Panc1 (cell line): ENCODE results near the gene INPP5A. TPM values are rescaled to one million over a fixed set of nuclear protein-coding genes. Genes with fewer than 3 reads are reported as not detected.

Source experiments
- ATAC-seq: fragments of 200-7000 bp; cut with Tn5 transposase; 2 replicates; pipeline ENCODE4 v1.9.1; 2020; ENCODE audit warnings: mild to moderate bottlenecking, moderate library complexity
- BruUV-seq: library from RNA; stranded (reverse); fragments of 400-500 nt; replicated peaks from 2 replicates; lab custom pipeline; 2021; lab: Mats Ljungman, UMichigan
- CTCF ChIA-PET: fragments of 300-600 bp; sonication (Branson Sonifier 250); formaldehyde crosslinking; loops from one replicate; lab custom pipeline; 2022; ENCODE audit warnings: antibody characterized with exemption; lab: Charles Lee
- POLR2A ChIA-PET: fragments of 300-600 bp; sonication (Branson Sonifier 250); formaldehyde crosslinking; loops from one replicate; lab custom pipeline; 2022; ENCODE audit warnings: antibody characterized with exemption; lab: Charles Lee
- DNase-seq: peaks from one replicate; pipeline ENCODE4 v3.0.0-alpha.2; 2010; ENCODE audit warnings: low read depth, low spot score
- H3K27ac ChIP-seq: 2 replicates; pipeline ENCODE4 v1.5.1; 2011; ENCODE audit warnings: mild to moderate bottlenecking, low read length, inconsistent platforms
- H3K27me3 ChIP-seq: fragments of 200-500 bp; sonication (Bioruptor generic); 2 replicates; pipeline ENCODE4 v1.6.0; 2014; ENCODE audit warnings: low read length, inconsistent platforms; ENCODE audit not compliant: control insufficient read depth, insufficient read depth
- H3K36me3 ChIP-seq: fragments of 200-500 bp; sonication (Bioruptor generic); 2 replicates; pipeline ENCODE4 v1.5.1; 2014; ENCODE audit warnings: inconsistent platforms, mild to moderate bottlenecking, low read length, moderate library complexity; ENCODE audit not compliant: control insufficient read depth, insufficient read depth
- H3K4me1 ChIP-seq: 2 replicates; pipeline ENCODE4 v1.5.1; 2011; ENCODE audit warnings: inconsistent platforms, mild to moderate bottlenecking, low read length, moderate library complexity; ENCODE audit not compliant: control insufficient read depth, insufficient read depth
- H3K4me3 ChIP-seq, 2 experiments: 2 replicates each; pipeline ENCODE4 v1.5.1; 2011 to 2012; ENCODE audit warnings: low read depth in 2 of 2, low read length in 2 of 2, mild to moderate bottlenecking in 2 of 2, inconsistent platforms in 1 of 2, moderate library complexity in 1 of 2
- H3K9me3 ChIP-seq: fragments of 200-500 bp; sonication (Bioruptor generic); 2 replicates; pipeline ENCODE4 v1.5.1; 2014; ENCODE audit warnings: low read depth, mild to moderate bottlenecking, inconsistent platforms, low read length, moderate library complexity; ENCODE audit not compliant: control insufficient read depth, insufficient read depth
- POLR2AphosphoS5 ChIP-seq: IDR thresholded peaks from 2 replicates; pipeline ENCODE4 v1.6.1; 2012; ENCODE audit warnings: mild to moderate bottlenecking, low read depth, low read length, moderate library complexity
- SIN3A ChIP-seq: IDR thresholded peaks from 2 replicates; pipeline ENCODE4 v1.6.1; 2012; ENCODE audit warnings: low read depth, mild to moderate bottlenecking, low read length, moderate library complexity, borderline replicate concordance; ENCODE audit not compliant: insufficient read depth
- TCF7L2 ChIP-seq: IDR thresholded peaks from 2 replicates; pipeline ENCODE4 v1.6.1; 2011; ENCODE audit warnings: mild to moderate bottlenecking, low read depth, low read length, inconsistent platforms
- in situ Hi-C: cut with HindIII; loops from 2 replicates; pipeline ENCODE4 v1.10.0; 2016; ENCODE audit warnings: low sequenced_read_pairs, low pct_unique_long_range_greater_than_20kb
- intact Hi-C: fragments of 100-400 bp; cut with micrococcal nuclease; formaldehyde crosslinking; loops from one replicate; pipeline ENCODE4 v1.10.0; 2022; ENCODE audit not compliant: unreplicated experiment
- total RNA-seq: library from RNA; stranded (reverse); gene quantifications from one replicate; pipeline ENCODE4 v1.2.1, GENCODE V29; 2021; ENCODE audit not compliant: unreplicated experiment
- TF ChIP-seq, protein P1 (sequence below), 2 experiments: IDR thresholded peaks; 2 replicates each; pipeline ENCODE4 v1.6.1; 2011 to 2012; ENCODE audit warnings: low read depth in 2 of 2, control low read depth in 1 of 2, low read length in 1 of 2, mild to moderate bottlenecking in 1 of 2, moderate library complexity in 1 of 2; ENCODE audit not compliant: insufficient read depth in 1 of 2
- TF ChIP-seq, protein P2 (sequence below): fragments of 450-650 bp; IDR thresholded peaks from 2 replicates; pipeline ENCODE4 v1.5.1; 2017; ENCODE audit warnings: mild to moderate bottlenecking

The INPP5A gene
- total RNA-seq, 1 experiment from 2014 or later = 60.0 TPM

DNA sequence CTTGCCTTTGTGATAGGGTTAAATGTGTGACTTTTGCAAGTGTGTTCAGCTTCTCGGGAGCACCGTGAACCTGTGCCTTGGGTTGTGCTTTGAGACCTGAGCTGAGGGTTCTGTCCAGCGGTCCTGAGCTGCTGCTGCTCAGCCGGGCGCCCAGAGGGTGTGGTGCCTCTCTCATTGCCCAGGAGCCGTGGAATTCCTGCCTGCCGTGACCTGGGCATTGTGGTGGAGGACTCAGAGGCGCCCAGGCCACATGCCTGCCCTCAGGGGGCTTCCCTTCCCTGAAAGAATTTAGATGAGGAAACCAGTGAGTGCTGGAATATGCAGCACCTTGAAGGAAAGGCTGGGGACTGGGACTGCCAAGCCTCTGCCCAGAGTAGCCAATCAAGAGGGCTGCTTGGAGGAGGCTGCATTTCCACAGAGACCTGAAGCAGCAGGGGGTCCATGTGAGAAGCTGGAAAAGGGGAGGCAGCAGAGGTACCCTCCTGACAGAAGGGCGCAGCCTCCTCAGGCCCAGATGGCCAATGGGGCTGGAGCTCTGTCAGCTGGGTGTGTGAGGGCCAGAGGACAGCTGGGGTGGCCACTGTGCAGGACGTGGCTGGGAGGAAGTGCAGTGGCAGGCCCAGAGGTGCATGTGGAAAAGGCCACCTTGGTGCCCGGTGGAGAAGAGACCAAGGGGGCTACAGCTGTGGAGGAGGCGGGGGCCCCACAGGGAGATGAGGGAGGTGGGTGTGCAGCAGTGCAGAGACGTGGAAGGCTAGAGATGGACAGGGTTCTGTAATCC, 141.0 kb downstream of the INPP5A start:
- ATAC-seq = no peak
- ChIA-PET POLR2A (no interaction called here), CTCF (no interaction called here)
- intact Hi-C loops (no loop called here), in situ Hi-C loops (no loop called here)
- Histone ChIP-seq H3K27ac (no peak overlapping the region), H3K9me3 (no peaks in the 10 kb centered on the region), H3K27me3 (no peaks in the 10 kb centered on the region), H3K36me3 (no peaks in the 10 kb centered on the region), H3K4me3 (no peak overlapping the region), H3K4me1 (peaks cover 5% of the 10 kb centered on the region; the same call in 1 of the 2 replicates)
- no TSS peak for BruUV-seq
- DNase-seq = no peak
- TF ChIP-seq, protein P1, sequence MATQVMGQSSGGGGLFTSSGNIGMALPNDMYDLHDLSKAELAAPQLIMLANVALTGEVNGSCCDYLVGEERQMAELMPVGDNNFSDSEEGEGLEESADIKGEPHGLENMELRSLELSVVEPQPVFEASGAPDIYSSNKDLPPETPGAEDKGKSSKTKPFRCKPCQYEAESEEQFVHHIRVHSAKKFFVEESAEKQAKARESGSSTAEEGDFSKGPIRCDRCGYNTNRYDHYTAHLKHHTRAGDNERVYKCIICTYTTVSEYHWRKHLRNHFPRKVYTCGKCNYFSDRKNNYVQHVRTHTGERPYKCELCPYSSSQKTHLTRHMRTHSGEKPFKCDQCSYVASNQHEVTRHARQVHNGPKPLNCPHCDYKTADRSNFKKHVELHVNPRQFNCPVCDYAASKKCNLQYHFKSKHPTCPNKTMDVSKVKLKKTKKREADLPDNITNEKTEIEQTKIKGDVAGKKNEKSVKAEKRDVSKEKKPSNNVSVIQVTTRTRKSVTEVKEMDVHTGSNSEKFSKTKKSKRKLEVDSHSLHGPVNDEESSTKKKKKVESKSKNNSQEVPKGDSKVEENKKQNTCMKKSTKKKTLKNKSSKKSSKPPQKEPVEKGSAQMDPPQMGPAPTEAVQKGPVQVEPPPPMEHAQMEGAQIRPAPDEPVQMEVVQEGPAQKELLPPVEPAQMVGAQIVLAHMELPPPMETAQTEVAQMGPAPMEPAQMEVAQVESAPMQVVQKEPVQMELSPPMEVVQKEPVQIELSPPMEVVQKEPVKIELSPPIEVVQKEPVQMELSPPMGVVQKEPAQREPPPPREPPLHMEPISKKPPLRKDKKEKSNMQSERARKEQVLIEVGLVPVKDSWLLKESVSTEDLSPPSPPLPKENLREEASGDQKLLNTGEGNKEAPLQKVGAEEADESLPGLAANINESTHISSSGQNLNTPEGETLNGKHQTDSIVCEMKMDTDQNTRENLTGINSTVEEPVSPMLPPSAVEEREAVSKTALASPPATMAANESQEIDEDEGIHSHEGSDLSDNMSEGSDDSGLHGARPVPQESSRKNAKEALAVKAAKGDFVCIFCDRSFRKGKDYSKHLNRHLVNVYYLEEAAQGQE (IDR thresholded peaks at IDR 0.05; ENCODE audit: insufficient read depth in 1 of 2, low read depth in 2 of 2, low read length in 1 of 2) = no peak
- TF ChIP-seq TCF7L2 = no peak
- TF ChIP-seq POLR2AphosphoS5 = no peak
- no peak for TF ChIP-seq SIN3A
- TF ChIP-seq, protein P2, sequence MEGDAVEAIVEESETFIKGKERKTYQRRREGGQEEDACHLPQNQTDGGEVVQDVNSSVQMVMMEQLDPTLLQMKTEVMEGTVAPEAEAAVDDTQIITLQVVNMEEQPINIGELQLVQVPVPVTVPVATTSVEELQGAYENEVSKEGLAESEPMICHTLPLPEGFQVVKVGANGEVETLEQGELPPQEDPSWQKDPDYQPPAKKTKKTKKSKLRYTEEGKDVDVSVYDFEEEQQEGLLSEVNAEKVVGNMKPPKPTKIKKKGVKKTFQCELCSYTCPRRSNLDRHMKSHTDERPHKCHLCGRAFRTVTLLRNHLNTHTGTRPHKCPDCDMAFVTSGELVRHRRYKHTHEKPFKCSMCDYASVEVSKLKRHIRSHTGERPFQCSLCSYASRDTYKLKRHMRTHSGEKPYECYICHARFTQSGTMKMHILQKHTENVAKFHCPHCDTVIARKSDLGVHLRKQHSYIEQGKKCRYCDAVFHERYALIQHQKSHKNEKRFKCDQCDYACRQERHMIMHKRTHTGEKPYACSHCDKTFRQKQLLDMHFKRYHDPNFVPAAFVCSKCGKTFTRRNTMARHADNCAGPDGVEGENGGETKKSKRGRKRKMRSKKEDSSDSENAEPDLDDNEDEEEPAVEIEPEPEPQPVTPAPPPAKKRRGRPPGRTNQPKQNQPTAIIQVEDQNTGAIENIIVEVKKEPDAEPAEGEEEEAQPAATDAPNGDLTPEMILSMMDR = no peak

DNA sequence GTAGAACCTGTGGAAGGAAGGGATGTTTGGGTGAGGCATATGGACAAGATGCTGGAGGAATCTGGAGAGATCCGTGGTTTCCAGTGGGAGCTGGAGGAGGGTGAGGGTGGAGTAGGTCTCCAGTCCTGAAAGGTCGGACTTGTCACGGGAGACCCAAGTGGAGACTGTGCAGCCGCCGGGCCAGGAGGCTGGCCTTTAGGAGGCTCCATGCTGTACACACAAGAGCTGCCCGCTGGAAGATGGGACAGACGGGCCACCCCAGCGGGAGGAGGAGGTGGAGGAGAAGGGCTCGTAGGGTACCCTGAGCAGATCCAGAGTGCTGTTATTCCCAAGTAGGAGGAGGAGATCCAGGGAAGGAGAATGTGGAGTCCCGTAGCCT, 141.6 kb downstream of the INPP5A start:
- Histone ChIP-seq H3K4me3 (no peak overlapping the region), H3K4me1 (peaks cover 10% of the 10 kb centered on the region), H3K27ac (no peak overlapping the region), H3K36me3 (no peaks in the 10 kb centered on the region), H3K27me3 (no peaks in the 10 kb centered on the region), H3K9me3 (no peaks in the 10 kb centered on the region)
- TF ChIP-seq TCF7L2 = no peak
- TF ChIP-seq, protein P1 (IDR thresholded peaks at IDR 0.05; ENCODE audit: insufficient read depth in 1 of 2, low read depth in 2 of 2, low read length in 1 of 2) = no peak
- POLR2A ChIA-PET = no interaction called here
- ATAC-seq (no peak), DNase-seq (no peak)
- CTCF ChIA-PET = no interaction called here
- in situ Hi-C loops (no loop called here), intact Hi-C loops (no loop called here)
- BruUV-seq = no TSS peak
